ENCODE measurements around the gene SLAMF8. TPM values are rescaled to one million over a fixed set of nuclear protein-coding genes. Genes with fewer than 3 reads are reported as not detected.

Gene SLAMF8
- total RNA-seq, 1 experiment from 2014 or later = not detected

DNA sequence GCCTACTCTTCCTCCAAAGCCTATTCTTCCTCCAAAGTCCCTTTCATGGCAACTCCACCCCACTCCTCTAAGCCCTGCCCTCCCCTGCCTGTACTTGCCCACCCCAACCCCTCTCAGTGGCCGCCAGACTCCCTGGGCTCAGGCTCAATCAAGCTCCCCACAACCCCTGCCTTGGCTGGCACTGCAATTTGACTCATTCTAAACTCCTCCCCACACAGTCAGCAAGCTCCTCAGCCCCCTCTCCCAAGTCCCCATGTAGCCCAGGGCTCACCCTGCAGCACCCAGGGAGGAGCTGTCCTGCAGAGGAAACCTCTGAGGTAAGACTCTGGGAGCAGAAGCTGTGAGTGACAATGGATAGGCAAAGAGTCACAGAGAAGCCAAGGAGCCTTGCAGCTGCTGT lies 39.4 kb downstream of the SLAMF8 start:
- Histone ChIP-seq H4K8ac (replicated peaks; ENCODE audit: insufficient read length, low read depth, low read length) (no peak overlapping the region), H3K14ac (ENCODE audit: insufficient read depth, low read length) (no peak overlapping the region), H3K18ac (ENCODE audit: insufficient read length, low read depth, low read length) (no peak overlapping the region), H3K27ac (ENCODE audit: insufficient read length, low read depth, low read length) (no peak overlapping the region), H3K79me1 (ENCODE audit: insufficient read depth, low read depth, low read length, poor library complexity, severe bottlenecking) (no peaks in the 10 kb centered on the region), H3T11ph (ENCODE audit: low read length) (no peak overlapping the region), H4K20me1 (ENCODE audit: control insufficient read depth, insufficient read depth, insufficient read length) (peaks cover 2% of the 10 kb centered on the region), H3K23me2 (ENCODE audit: insufficient read length, low read depth, low read length, poor library complexity, severe bottlenecking) (no peaks in the 10 kb centered on the region), H3K9ac (ENCODE audit: extremely low read depth, insufficient read length, low read length) (no peak overlapping the region), H3K4me2 (ENCODE audit: insufficient read depth, insufficient read length, low read length) (no peak overlapping the region), H2BK5ac (ENCODE audit: insufficient read length, low read length) (no peak overlapping the region), H3K23ac (ENCODE audit: insufficient read length, low read depth, low read length) (no peak overlapping the region), H3K4ac (ENCODE audit: low read depth, low read length) (no peak overlapping the region), H4K5ac (ENCODE audit: insufficient read length, low read depth, low read length) (no peak overlapping the region), H3K27me3 (ENCODE audit: insufficient read depth, low read length) (no peaks in the 10 kb centered on the region), H2AK5ac (ENCODE audit: insufficient read length, low read length) (no peak overlapping the region), H4K91ac (ENCODE audit: insufficient read length, low read depth, low read length) (no peak overlapping the region), H3K56ac (ENCODE audit: insufficient read length, low read depth, low read length) (no peak overlapping the region), H2BK15ac (ENCODE audit: low read depth, low read length) (no peak overlapping the region), H2BK20ac (ENCODE audit: low read depth, low read length, poor library complexity, severe bottlenecking) (no peak overlapping the region), H3K9me3 (ENCODE audit: control insufficient read depth, low read depth, low read length) (no peaks in the 10 kb centered on the region), H3K4me1 (ENCODE audit: insufficient read depth, low read length) (no peaks in the 10 kb centered on the region), H2AFZ (ENCODE audit: low read length) (no peak overlapping the region), H3K79me2 (ENCODE audit: insufficient read depth, low read length) (no peaks in the 10 kb centered on the region), H2BK120ac (ENCODE audit: low read depth, low read length, poor library complexity, severe bottlenecking) (no peak overlapping the region), H2BK12ac (ENCODE audit: insufficient read length, low read depth, low read length) (no peak overlapping the region)
- Mint-ChIP-seq H3K27ac (no peak overlapping the region), H3K4me1 (peaks cover 23 to 34% of the 10 kb centered on the region in 2 experiments), H3K27me3 (ENCODE audit: low read depth) (peaks cover 21% of the 10 kb centered on the region), H3K4me3 (no peak overlapping the region), H3K36me3 (ENCODE audit: insufficient read depth in 1 of 3, low read depth in 3 of 3) (no peaks in the 10 kb centered on the region), H3K9me3 (no peaks in the 10 kb centered on the region)
- DNase-seq = no peak
- WGBS (ENCODE audit: extremely low coverage, insufficient read length, low lambda C conversion rate) = no CpG with 5 or more reads among the region's 1 CpG
- TF ChIP-seq, protein P1, sequence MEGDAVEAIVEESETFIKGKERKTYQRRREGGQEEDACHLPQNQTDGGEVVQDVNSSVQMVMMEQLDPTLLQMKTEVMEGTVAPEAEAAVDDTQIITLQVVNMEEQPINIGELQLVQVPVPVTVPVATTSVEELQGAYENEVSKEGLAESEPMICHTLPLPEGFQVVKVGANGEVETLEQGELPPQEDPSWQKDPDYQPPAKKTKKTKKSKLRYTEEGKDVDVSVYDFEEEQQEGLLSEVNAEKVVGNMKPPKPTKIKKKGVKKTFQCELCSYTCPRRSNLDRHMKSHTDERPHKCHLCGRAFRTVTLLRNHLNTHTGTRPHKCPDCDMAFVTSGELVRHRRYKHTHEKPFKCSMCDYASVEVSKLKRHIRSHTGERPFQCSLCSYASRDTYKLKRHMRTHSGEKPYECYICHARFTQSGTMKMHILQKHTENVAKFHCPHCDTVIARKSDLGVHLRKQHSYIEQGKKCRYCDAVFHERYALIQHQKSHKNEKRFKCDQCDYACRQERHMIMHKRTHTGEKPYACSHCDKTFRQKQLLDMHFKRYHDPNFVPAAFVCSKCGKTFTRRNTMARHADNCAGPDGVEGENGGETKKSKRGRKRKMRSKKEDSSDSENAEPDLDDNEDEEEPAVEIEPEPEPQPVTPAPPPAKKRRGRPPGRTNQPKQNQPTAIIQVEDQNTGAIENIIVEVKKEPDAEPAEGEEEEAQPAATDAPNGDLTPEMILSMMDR (conservative IDR thresholded peaks at IDR 0.05) = no peak
